K562 (cell line): ENCODE data around the gene TNF. TPM values are rescaled to one million over a fixed set of nuclear protein-coding genes. Genes with fewer than 3 reads are reported as not detected.
A peak's percentile ranks its signal among the peaks of the same experiment; 100 is the strongest.

ENCODE experiments used
- ATAC-seq: fragments of 200-7000 bp; cut with Tn5 transposase; 3 replicates; pipeline ENCODE4 v1.9.1; 2020; ENCODE audit warnings: moderate library complexity
- BruUV-seq: library from RNA; stranded (reverse); fragments of 400-500 nt; replicated peaks from 2 replicates; lab custom pipeline; 2021; lab: Mats Ljungman, UMichigan
- CTCF ChIA-PET: fragments of 300-600 bp; formaldehyde crosslinking; extraction: SDS; loops from one replicate; lab custom pipeline; 2021; ENCODE audit warnings: low intra/inter-chr PET ratio; lab: Yijun Ruan, JAX
- POLR2A ChIA-PET: fragments of 300-600, 350-650 bp; sonication (Branson Sonifier 250); formaldehyde crosslinking; extraction: SDS; loops from one replicate; lab custom pipeline; 2021; ENCODE audit warnings: antibody characterized with exemption, inconsistent platforms; lab: Yijun Ruan, JAX
- DNase-seq, 4 experiments: peaks; one replicate each; pipeline versions ENCODE4 v3.0.0 to v3.0.0-alpha.2; 2011 to 2018; ENCODE audit warnings: low spot score in 3 of 4, mixed read lengths in 3 of 4; ENCODE audit errors: extremely low read depth in 1 of 4
- FAIRE-seq: peaks from 2 replicates; lab custom pipeline; 2011; peaks lifted over from hg19 to GRCh38; lab: Jason Lieb, UNC
- H2AFZ ChIP-seq: 2 replicates; pipeline ENCODE4 v1.6.0; 2011; ENCODE audit warnings: low read depth, low read length, control low read depth, inconsistent platforms
- H3K27ac ChIP-seq: fragments of 200-600 bp; 3 replicates; pipeline ENCODE4 v1.8.0; 2011; ENCODE audit warnings: low read depth, mild to moderate bottlenecking, control low read depth, inconsistent platforms, low read length, moderate library complexity, mixed read lengths; ENCODE audit errors: extremely low read depth
- H3K27me3 ChIP-seq, 2 experiments: fragments of 300-600 bp in 1 of 2; 2 replicates in 1 of 2; 3 replicates in 1 of 2; pipeline versions ENCODE4 v1.6.0 to v1.8.0; 2011; ENCODE audit warnings: inconsistent platforms in 2 of 2, low read length in 2 of 2, mild to moderate bottlenecking in 1 of 2, mixed read lengths in 1 of 2, moderate library complexity in 1 of 2; ENCODE audit not compliant: control insufficient read depth in 2 of 2, insufficient read depth in 2 of 2
- H3K36me3 ChIP-seq: fragments of 300-600 bp; 3 replicates; pipeline ENCODE4 v1.8.0; 2011; ENCODE audit warnings: mild to moderate bottlenecking, low read length, inconsistent platforms; ENCODE audit not compliant: control insufficient read depth, insufficient read depth
- H3K4me1 ChIP-seq, 2 experiments: fragments of 200-600 bp in 1 of 2; replicated peaks in 1 of 2; 2 replicates in 1 of 2; 3 replicates in 1 of 2; pipeline versions ENCODE4 v1.5.1 to v1.8.0; 2011; ENCODE audit warnings: inconsistent platforms in 2 of 2, low read length in 2 of 2, mild to moderate bottlenecking in 1 of 2, mixed read lengths in 1 of 2, moderate library complexity in 1 of 2; ENCODE audit not compliant: control insufficient read depth in 2 of 2, insufficient read depth in 2 of 2
- H3K4me2 ChIP-seq: 2 replicates; pipeline ENCODE4 v1.6.1; 2011; ENCODE audit warnings: low read length, control low read depth, inconsistent platforms, mixed read lengths; ENCODE audit not compliant: insufficient read depth
- H3K4me3 ChIP-seq: fragments of 200-600 bp; sonication (generic), shearing (Covaris generic); 2 replicates; pipeline ENCODE4 v1.5.1; 2016; ENCODE audit warnings: control low read depth, inconsistent platforms
- H3K79me2 ChIP-seq: fragments of 200-600 bp; 3 replicates; pipeline ENCODE4 v1.8.0; 2011; ENCODE audit warnings: low read length, inconsistent platforms; ENCODE audit not compliant: control insufficient read depth, insufficient read depth
- H3K9ac ChIP-seq, 2 experiments: 2 replicates each; pipeline versions ENCODE4 v1.6.0 to v1.6.1; 2011; ENCODE audit warnings: low read depth in 2 of 2, low read length in 2 of 2, control low read depth in 1 of 2, inconsistent platforms in 1 of 2, mild to moderate bottlenecking in 1 of 2, mixed read lengths in 1 of 2; ENCODE audit not compliant: insufficient read depth in 1 of 2
- H3K9me1 ChIP-seq: one replicate; pipeline ENCODE4 v1.6.0; 2011; ENCODE audit warnings: inconsistent platforms, mild to moderate bottlenecking, low read length, moderate library complexity; ENCODE audit not compliant: control insufficient read depth, insufficient read depth
- H3K9me3 ChIP-seq: replicated peaks from 2 replicates; pipeline ENCODE4 v1.5.1; 2011; ENCODE audit warnings: low read depth, low read length, inconsistent platforms; ENCODE audit not compliant: control insufficient read depth, insufficient read depth
- H4K20me1 ChIP-seq: replicated peaks from 2 replicates; pipeline ENCODE4 v1.6.1; 2011; ENCODE audit warnings: low read length, inconsistent platforms, mixed read lengths; ENCODE audit not compliant: control insufficient read depth, insufficient read depth
- ADNP ChIP-seq: fragments of 200-800 bp; sonication (Bioruptor generic); IDR thresholded peaks from 2 replicates; pipeline ENCODE4 v1.6.1; 2016; ENCODE audit warnings: missing genetic modification characterization, missing compliant biosample characterization
- ATF3 ChIP-seq, 2 experiments: fragments of 450-650 bp in 1 of 2; sonication (generic) in 1 of 2; formaldehyde crosslinking in 1 of 2; IDR thresholded peaks in 1 of 2; conservative IDR thresholded peaks in 1 of 2; 2 replicates each; pipeline versions ENCODE4 v1.6.1 to v1.8.1; 2016 to 2023; ENCODE audit warnings: mild to moderate bottlenecking in 2 of 2, moderate library complexity in 2 of 2, inconsistent platforms in 1 of 2, missing genetic modification reagents in 1 of 2
- EHMT2 ChIP-seq: fragments of 450-650 bp; IDR thresholded peaks from 2 replicates; pipeline ENCODE4 v1.6.1; 2018; ENCODE audit warnings: antibody characterized with exemption
- FOXA3 ChIP-seq, 2 experiments: fragments of 450-650 bp in 1 of 2; sonication (generic) in 1 of 2; formaldehyde crosslinking; IDR thresholded peaks in 1 of 2; conservative IDR thresholded peaks in 1 of 2; 2 replicates each; pipeline versions ENCODE4 v1.4.0 to v1.8.0; 2020 to 2022; ENCODE audit warnings: mild to moderate bottlenecking in 2 of 2, missing genetic modification reagents in 1 of 2
- FOXJ2 ChIP-seq: fragments of 200-800 bp; sonication (Bioruptor generic); IDR thresholded peaks from 2 replicates; pipeline ENCODE4 v1.6.1; 2016; ENCODE audit warnings: missing genetic modification characterization, missing compliant biosample characterization
- FUS ChIP-seq: fragments of 200-400 bp; formaldehyde crosslinking; optimal IDR thresholded peaks from 2 replicates; pipeline ENCODE3; 2017; ENCODE audit warnings: low read depth, low read length
- HOMEZ ChIP-seq: fragments of 250-450 bp; sonication (Bioruptor Pico); IDR thresholded peaks from 2 replicates; pipeline ENCODE4 v1.4.0; 2020; ENCODE audit warnings: mild to moderate bottlenecking, moderate library complexity
- KAT7 ChIP-seq: sonication (generic); formaldehyde crosslinking; IDR thresholded peaks from 2 replicates; pipeline ENCODE4 v1.8.0; 2022; ENCODE audit warnings: missing genetic modification reagents, mild to moderate bottlenecking, borderline replicate concordance
- PKNOX1 ChIP-seq: fragments of 450-650 bp; IDR thresholded peaks from 2 replicates; pipeline ENCODE4 v1.6.1; 2016
- TRIM24 ChIP-seq, 2 experiments: fragments of 450-650 bp; IDR thresholded peaks; 2 replicates each; pipeline ENCODE4 v1.6.1; 2016
- ZNF384 ChIP-seq: IDR thresholded peaks from 2 replicates; pipeline ENCODE4 v1.6.1; 2012; ENCODE audit warnings: low read depth, low read length, improper control_type of control experiment
- ZNF639 ChIP-seq, 2 experiments: fragments of 200-800 bp in 1 of 2; sonication (Bioruptor generic) in 1 of 2; sonication (generic) in 1 of 2; formaldehyde crosslinking in 1 of 2; IDR thresholded peaks in 1 of 2; conservative IDR thresholded peaks in 1 of 2; 2 replicates each; pipeline versions ENCODE4 v1.5.0 to v1.6.1; 2016 to 2020; ENCODE audit warnings: missing compliant biosample characterization in 1 of 2, missing genetic modification characterization in 1 of 2, missing genetic modification reagents in 1 of 2
- WGBS: fragments of 100-300 bp; shearing (Covaris generic); methylation state at CpG from one replicate; pipeline ENCODE4 v1.1.6; 2016; ENCODE audit warnings: low coverage, mixed read lengths; ENCODE audit not compliant: insufficient coverage; ENCODE audit errors: missing lambda C conversion rate; 5-methylcytosine and 5-hydroxymethylcytosine counted together
- in situ Hi-C: fragments of 300-500 bp; cut with MboI; formaldehyde crosslinking; loops from 4 replicates; pipeline ENCODE4 v1.15.0; 2018; ENCODE audit warnings: inconsistent platforms, mixed read lengths
- intact Hi-C: fragments of 100-400 bp; cut with micrococcal nuclease; formaldehyde crosslinking; loops from 2 replicates; pipeline ENCODE4 v1.14.2; 2022
- polyA plus RNA-seq, 8 experiments: library from polyadenylated mRNA; depleted of rRNA in 4 of 8; stranded (reverse) in 5 of 8; unstranded in 3 of 8; fragments of >200 nt; fragmentation: Nextera tagmentation in 2 of 8; fragmentation: Illumina TruSeq in 1 of 8; extraction: Ambion mirVana in 2 of 8; extraction: Trizol in 1 of 8; gene quantifications; 2 replicates each; pipeline versions ENCODE4 v1.2.1 to v1.2.3, GENCODE V29; 2011 to 2014; ENCODE audit warnings: inconsistent platforms in 1 of 8, missing spikeins in 1 of 8
- total RNA-seq, 7 experiments: library from RNA; depleted of rRNA in 6 of 7; stranded (reverse); fragments of >200 nt in 6 of 7; fragmentation: Illumina TruSeq in 2 of 7; extraction: Trizol in 2 of 7; gene quantifications; 2 replicates each; pipeline versions ENCODE4 v1.2.1 to v1.2.3, GENCODE V29; 2011 to 2021; ENCODE audit warnings: low replicate concordance in 1 of 7

The TNF gene
- total and polyA plus RNA-seq, 9 of the 15 experiments (the other 6 are each of a cell fraction or from before 2014, with no cell fraction given), result 0.08 to 0.40 TPM; not detected in 7

GRCh38 chr6:31609519-31610406 lies 34.4 kb downstream of the TNF start (continued):
- TF ChIP-seq ZNF639 (CRISPR knock-in tag; conservative IDR thresholded peaks at IDR 0.05 in 1 of 2, IDR thresholded peaks at IDR 0.05 in 1 of 2), result 0 out of 4 replicates have a peak, but pooled peaks of 1 of the 2 experiments have one; percentile 32

GRCh38 chr6:31610968-31611367 lies 35.6 kb downstream of the TNF start:
- WGBS, result 67% methylated on average over 4 of the region's 4 CpGs
- Histone ChIP-seq H3K27ac (no peak overlapping the region), H3K79me2 (no peaks in the 10 kb centered on the region), H2AFZ (no peak overlapping the region), H3K4me3 (no peak overlapping the region), H3K9me1 (no peaks in the 10 kb centered on the region), H3K9me3 (no peaks in the 10 kb centered on the region), H3K4me1 (peaks cover 25 to 34% of the 10 kb centered on the region in 2 experiments), H3K4me2 (no peak overlapping the region), H3K9ac (no peak overlapping the region; a peak in 1 of 4 replicates), H3K27me3 (no peaks in the 10 kb centered on the region), H3K36me3 (no peaks in the 10 kb centered on the region), H4K20me1 (no peaks in the 10 kb centered on the region)
- ATAC-seq (no peak), DNase-seq (no peak), FAIRE-seq (no peak)
- ChIA-PET CTCF (no interaction called here), POLR2A (interaction anchor here (0.8 to 2.2 kb wide), 4 partner anchors 9 to 83 kb away, joined by 3 to 16 read pairs (median 4); partner anchors contain the start of genes MCCD1 and PRRC2A)
- no TSS peak for BruUV-seq
- intact Hi-C loops, result no loop called here
- in situ Hi-C loops, result no loop called here
- TF ChIP-seq ADNP (tag) (no peak), FUS (no peak), FOXJ2 (tag) (no peak), PKNOX1 (no peak), ZNF384 (no peak), KAT7 (no peak), TRIM24 (IDR thresholded peaks at IDR 0.05) (no peak), EHMT2 (no peak), ATF3 (IDR thresholded peaks at IDR 0.05) (no peak), ATF3 (CRISPR knock-in tag; conservative IDR thresholded peaks at IDR 0.05) (no peak), FOXA3 (CRISPR knock-in tag; conservative IDR thresholded peaks at IDR 0.05 in 1 of 2, IDR thresholded peaks at IDR 0.05 in 1 of 2) (no peak), HOMEZ (no peak)
